Measurements from ENCODE around the gene SYT14.

GRCh38 chr1:210124736-210125135 is 186.7 kb downstream of the SYT14 start:
- TF ChIP-seq CTCF (IDR thresholded peaks at IDR 0.05) (no peak), POLR2A (IDR thresholded peaks at IDR 0.05) (no peak)

Measured in tibial nerve (tissue), 3 donors.